H1 (cell line): Measurements from ENCODE around the gene STX8. TPM values are rescaled to one million over a fixed set of nuclear protein-coding genes. Genes with fewer than 3 reads are reported as not detected.

ENCODE experiments used
- CTCF ChIA-PET: fragments of 300-600 bp; sonication (Branson Sonifier 250); formaldehyde crosslinking; loops from one replicate; lab custom pipeline; 2021; ENCODE audit not compliant: partially characterized antibody; lab: Charles Lee
- POLR2A ChIA-PET: fragments of 300-600 bp; sonication (Branson Sonifier 250); formaldehyde crosslinking; loops from one replicate; lab custom pipeline; 2021; ENCODE audit warnings: inconsistent platforms; ENCODE audit not compliant: partially characterized antibody; lab: Charles Lee
- DNase-seq, 2 experiments: peaks; one replicate each; pipeline versions ENCODE4 v3.0.0 to v3.0.0-alpha.2; 2010 to 2022; ENCODE audit warnings: low spot score in 2 of 2, low read depth in 1 of 2, mixed read lengths in 1 of 2
- FAIRE-seq: peaks from 2 replicates; lab custom pipeline; 2011; peaks lifted over from hg19 to GRCh38; lab: Jason Lieb, UNC
- H2AFZ ChIP-seq: 2 replicates; pipeline ENCODE4 v1.8.1; 2012; ENCODE audit warnings: low read length, inconsistent platforms
- H2AK5ac ChIP-seq: 2 replicates; pipeline ENCODE4 v1.6.1; 2013; ENCODE audit warnings: low read depth, low read length
- H2BK120ac ChIP-seq: replicated peaks from 2 replicates; pipeline ENCODE3; 2013; ENCODE audit warnings: low read depth, low read length, inconsistent platforms
- H2BK12ac ChIP-seq: 2 replicates; pipeline ENCODE4 v1.6.1; 2013; ENCODE audit warnings: low read depth, low read length
- H2BK15ac ChIP-seq: 2 replicates; pipeline ENCODE4 v1.6.1; 2013; ENCODE audit warnings: low read length
- H2BK20ac ChIP-seq: 2 replicates; pipeline ENCODE4 v1.6.1; 2013; ENCODE audit warnings: low read length
- H2BK5ac ChIP-seq: 2 replicates; pipeline ENCODE4 v1.6.1; 2013; ENCODE audit warnings: low read depth, low read length
- H3K14ac ChIP-seq: 2 replicates; pipeline ENCODE4 v1.6.1; 2013; ENCODE audit warnings: inconsistent platforms; ENCODE audit not compliant: insufficient read length
- H3K18ac ChIP-seq: 2 replicates; pipeline ENCODE4 v1.6.1; 2013; ENCODE audit warnings: low read length; ENCODE audit errors: extremely low read depth
- H3K23ac ChIP-seq: 2 replicates; pipeline ENCODE4 v1.6.1; 2013; ENCODE audit warnings: inconsistent platforms; ENCODE audit not compliant: insufficient read length
- H3K23me2 ChIP-seq: 2 replicates; pipeline ENCODE4 v1.6.1; 2013; ENCODE audit warnings: low read depth, low read length
- H3K27ac ChIP-seq: 2 replicates; pipeline ENCODE4 v1.6.1; 2011; ENCODE audit warnings: low read depth, low read length, inconsistent platforms
- H3K27me3 ChIP-seq, 4 experiments: replicated peaks in 1 of 4; 1 replicate in 1 of 4; 2 replicates in 3 of 4; pipeline versions ENCODE4 v1.6.1 to v1.8.1; 2011 to 2013; ENCODE audit warnings: low read length in 3 of 4, mild to moderate bottlenecking in 3 of 4, inconsistent platforms in 2 of 4, mixed read lengths in 2 of 4, moderate library complexity in 1 of 4; ENCODE audit not compliant: control insufficient read depth in 3 of 4, insufficient read depth in 3 of 4; ENCODE audit errors: extremely low read depth in 1 of 4
- H3K36me3 ChIP-seq, 4 experiments: 2 replicates each; pipeline versions ENCODE4 v1.6.1 to v1.8.1; 2011 to 2013; ENCODE audit warnings: mild to moderate bottlenecking in 4 of 4, low read length in 3 of 4, moderate library complexity in 2 of 4, control low read depth in 1 of 4, inconsistent platforms in 1 of 4; ENCODE audit not compliant: insufficient read depth in 4 of 4, control insufficient read depth in 2 of 4
- H3K4ac ChIP-seq: replicated peaks from 2 replicates; pipeline ENCODE3; 2013; ENCODE audit warnings: low read length, low read depth, mixed read lengths, inconsistent platforms; ENCODE audit not compliant: insufficient read length
- H3K4me1 ChIP-seq, 4 experiments: replicated peaks in 1 of 4; 1 replicate in 1 of 4; 2 replicates in 3 of 4; pipeline versions ENCODE4 v1.6.1 to v1.8.1; 2011 to 2013; ENCODE audit warnings: low read length in 3 of 4, inconsistent platforms in 2 of 4, mixed read lengths in 1 of 4; ENCODE audit not compliant: insufficient read depth in 4 of 4, control insufficient read depth in 3 of 4
- H3K4me2 ChIP-seq, 2 experiments: 2 replicates each; pipeline versions ENCODE4 v1.6.1 to v1.8.1; 2011 to 2013; ENCODE audit warnings: low read depth in 2 of 2, low read length in 2 of 2, control low read depth in 1 of 2, inconsistent platforms in 1 of 2, mild to moderate bottlenecking in 1 of 2; ENCODE audit not compliant: insufficient read depth in 1 of 2
- H3K4me3 ChIP-seq, 4 experiments: fragments of 200-600, 300-600 bp in 1 of 4; sonication (generic), shearing (Covaris generic), sonication (Bioruptor Twin) in 1 of 4; 2 replicates each; pipeline versions ENCODE4 v1.5.1 to v1.8.1; 2011 to 2016; ENCODE audit warnings: low read length in 4 of 4, low read depth in 3 of 4, control low read depth in 2 of 4, inconsistent platforms in 2 of 4, mild to moderate bottlenecking in 2 of 4, mixed read lengths in 1 of 4, moderate library complexity in 1 of 4; ENCODE audit not compliant: insufficient read depth in 2 of 4; ENCODE audit errors: extremely low read depth in 1 of 4
- H3K56ac ChIP-seq: replicated peaks from 2 replicates; pipeline ENCODE3; 2013; ENCODE audit warnings: low read depth, mild to moderate bottlenecking, mixed read lengths, low read length, inconsistent platforms; ENCODE audit not compliant: insufficient read length
- H3K79me1 ChIP-seq: 2 replicates; pipeline ENCODE4 v1.6.1; 2013; ENCODE audit warnings: low read depth, low read length, control low read depth
- H3K79me2 ChIP-seq, 2 experiments: 2 replicates each; pipeline versions ENCODE4 v1.6.1 to v1.8.1; 2012 to 2013; ENCODE audit warnings: low read length in 2 of 2, mild to moderate bottlenecking in 2 of 2, inconsistent platforms in 1 of 2; ENCODE audit not compliant: insufficient read depth in 2 of 2, control insufficient read depth in 1 of 2
- H3K9ac ChIP-seq, 4 experiments: replicated peaks in 1 of 4; 1 replicate in 1 of 4; 2 replicates in 3 of 4; pipeline versions ENCODE4 v1.6.1 to v1.8.1; 2011 to 2013; ENCODE audit warnings: low read depth in 3 of 4, low read length in 3 of 4, control low read depth in 2 of 4, mild to moderate bottlenecking in 2 of 4, moderate library complexity in 2 of 4, inconsistent platforms in 1 of 4; ENCODE audit errors: extremely low read depth in 1 of 4
- H3K9me3 ChIP-seq, 2 experiments: 2 replicates each; pipeline versions ENCODE4 v1.6.1 to v1.8.1; 2012 to 2013; ENCODE audit warnings: mild to moderate bottlenecking in 2 of 2, moderate library complexity in 2 of 2, control low read depth in 1 of 2, inconsistent platforms in 1 of 2, low read depth in 1 of 2, low read length in 1 of 2, mixed read lengths in 1 of 2; ENCODE audit not compliant: insufficient read depth in 2 of 2
- H4K20me1 ChIP-seq, 2 experiments: replicated peaks in 1 of 2; 2 replicates each; pipeline versions ENCODE3 to v1.8.1; 2011 to 2013; ENCODE audit warnings: inconsistent platforms in 2 of 2, low read length in 2 of 2, mild to moderate bottlenecking in 1 of 2; ENCODE audit not compliant: insufficient read depth in 2 of 2, control insufficient read depth in 1 of 2
- H4K5ac ChIP-seq: 2 replicates; pipeline ENCODE4 v1.6.1; 2013; ENCODE audit warnings: low read length, low read depth, mixed read lengths, inconsistent platforms; ENCODE audit not compliant: insufficient read length
- H4K8ac ChIP-seq: 2 replicates; pipeline ENCODE4 v1.8.0; 2013; ENCODE audit warnings: mild to moderate bottlenecking, moderate library complexity, low read length, inconsistent platforms; ENCODE audit not compliant: insufficient read depth; ENCODE audit errors: extremely low read depth
- H4K91ac ChIP-seq: replicated peaks from 2 replicates; pipeline ENCODE3; 2013; ENCODE audit warnings: low read length, mixed read lengths, inconsistent platforms; ENCODE audit not compliant: insufficient read length
- BRCA1 ChIP-seq: IDR thresholded peaks from 2 replicates; pipeline ENCODE4 v1.6.1; 2012; ENCODE audit warnings: low read depth, low read length, improper control_type of control experiment
- CBX5 ChIP-seq: fragments of 300-800, 300-1000 bp; sonication (generic); IDR thresholded peaks from 2 replicates; pipeline ENCODE4 v1.7.1; 2016; ENCODE audit warnings: antibody characterized with exemption, low read length, low read depth
- EZH2 ChIP-seq: fragments of 200-600 bp; sonication (generic); IDR thresholded peaks from 2 replicates; pipeline ENCODE4 v1.7.1; 2012; ENCODE audit warnings: low read depth, mild to moderate bottlenecking, moderate library complexity, low read length, inconsistent platforms; ENCODE audit not compliant: severe bottlenecking
- NANOG ChIP-seq: IDR thresholded peaks from 2 replicates; pipeline ENCODE4 v1.6.1; 2011; ENCODE audit warnings: low read length, low read depth, mild to moderate bottlenecking, inconsistent platforms; ENCODE audit not compliant: insufficient read depth, poor library complexity, severe bottlenecking
- NRF1 ChIP-seq: IDR thresholded peaks from 2 replicates; pipeline ENCODE4 v1.6.1; 2011; ENCODE audit warnings: mild to moderate bottlenecking, low read depth, low read length, improper control_type of control experiment
- WGBS, 2 experiments: shearing (Covaris generic) in 1 of 2; methylation state at CpG; one replicate each; pipeline versions ENCODE4 v1.1.6 to v1.1.7; 2013 to 2015; ENCODE audit warnings: low lambda C conversion rate in 2 of 2, mixed read lengths in 2 of 2, inconsistent platforms in 1 of 2, low coverage in 1 of 2, missing lambda C conversion rate in 1 of 2; ENCODE audit not compliant: insufficient replicate concordance in 2 of 2, insufficient coverage in 1 of 2, insufficient read length in 1 of 2; ENCODE audit errors: extremely low coverage in 1 of 2, missing lambda C conversion rate in 1 of 2; 5-methylcytosine and 5-hydroxymethylcytosine counted together
- polyA plus RNA-seq, 7 experiments: library from polyadenylated mRNA; depleted of rRNA in 3 of 7; stranded (reverse) in 5 of 7; unstranded in 2 of 7; fragments of >200 nt in 5 of 7; fragments of 200-250 nt in 2 of 7; gene quantifications; 1 replicate in 5 of 7; 2 replicates in 1 of 7; 4 replicates in 1 of 7; pipeline versions ENCODE4 v1.2.1 to v1.2.3, GENCODE V29; 2011 to 2013; ENCODE audit warnings: missing spikeins in 2 of 7, mixed read lengths in 2 of 7
- total RNA-seq: library from RNA; stranded (reverse); fragmentation: NEBNext Ultra II Directional; extraction: Animal tissue kit (Norgen Biotek cat#: 25700); gene quantifications from 2 replicates; pipeline ENCODE4 v1.2.1, GENCODE V29; 2021

The STX8 gene
- total and polyA plus RNA-seq, 2 of the 8 experiments (the other 6 are each of a cell fraction or from before 2014, with no cell fraction given) = 22.8 to 42.5 TPM

- Histone ChIP-seq H3K36me3 (peaks cover 0 to 4% (median 2%) of the 10 kb centered on the region in 4 experiments; a peak in 3 of 8 replicates), H2AK5ac (no peak overlapping the region), H3K23ac (no peak overlapping the region), H4K20me1 (peaks cover 0 to 1% of the 10 kb centered on the region in 2 experiments), H3K79me2 (no peaks in the 10 kb centered on the region; a peak in 1 of 4 replicates), H2BK5ac (no peak overlapping the region), H4K91ac (no peak overlapping the region), H3K18ac (no peak overlapping the region), H3K4me3 (no peak overlapping the region), H3K4ac (no peak overlapping the region), H3K4me1 (no peaks in the 10 kb centered on the region), H4K5ac (no peak overlapping the region), H3K79me1 (no peaks in the 10 kb centered on the region; the same call in 1 of the 2 replicates), H2BK120ac (no peak overlapping the region), H3K27ac (no peak overlapping the region), H3K4me2 (no peak overlapping the region), H3K14ac (no peak overlapping the region), H3K23me2 (no peaks in the 10 kb centered on the region), H2BK20ac (no peak overlapping the region), H2BK15ac (no peak overlapping the region), H3K9ac (no peak overlapping the region), H4K8ac (no peak overlapping the region), H3K9me3 (no peaks in the 10 kb centered on the region), H2BK12ac (no peak overlapping the region), H3K27me3 (no peaks in the 10 kb centered on the region), H3K56ac (no peak overlapping the region)
- ChIA-PET POLR2A (interaction anchor here (1.1 kb wide), 1 partner anchor 9 kb away, joined by 3 read pairs; no protein-coding TSS in a partner anchor), CTCF (no interaction called here)
- 90% methylated on average over 7 of the region's 7 CpGs; no CpG with 5 or more reads in 1 of the 2 experiments for WGBS, 2 experiments
- DNase-seq = no peak
- FAIRE-seq = no peak
- no peak for TF ChIP-seq CBX5
- TF ChIP-seq EZH2 = no peak
- no peak for TF ChIP-seq NANOG
- TF ChIP-seq NRF1 = no peak
- no peak for TF ChIP-seq BRCA1
- TF ChIP-seq, all 59 proteins: peak for 0
- no peak overlapping the region for H2AFZ ChIP-seq
Observed at GRCh38 chr17:9566067-9566466, 9.6 kb downstream of the STX8 start.
